GM21529 (cell line): ENCODE data around the gene CDH23.

Source experiments
- ATAC-seq: cut with Tn5 transposase; IDR thresholded peaks from one replicate; pipeline ENCODE4 v1.9.1; 2021; ENCODE audit not compliant: unreplicated experiment

CDH23 gene

GRCh38 chr10:71713135-71714030 lies 316.7 kb downstream of the CDH23 start:
- no peak for ATAC-seq

- no peak for ATAC-seq
Observed at GRCh38 chr10:71714031-71714410, 317.3 kb downstream of the CDH23 start.

- no peak for ATAC-seq
Observed at GRCh38 chr10:71714592-71714991, 317.9 kb downstream of the CDH23 start.

GRCh38 chr10:71715026-71715425 lies 318.3 kb downstream of the CDH23 start:
- ATAC-seq, result no peak

GRCh38 chr10:71715860-71716259 lies 319.1 kb downstream of the CDH23 start:
- no peak for ATAC-seq

- no peak for ATAC-seq
Observed at GRCh38 chr10:71716426-71716825, 319.7 kb downstream of the CDH23 start.

GRCh38 chr10:71717056-71717455 lies 320.3 kb downstream of the CDH23 start:
- no peak for ATAC-seq

- no peak for ATAC-seq
Observed at GRCh38 chr10:71717551-71717951, 320.8 kb downstream of the CDH23 start.

- no peak for ATAC-seq
Observed at GRCh38 chr10:71718165-71718698, 321.5 kb downstream of the CDH23 start.

- ATAC-seq, result no peak
Observed at GRCh38 chr10:71719042-71719441, 322.3 kb downstream of the CDH23 start.

- no peak for ATAC-seq
Observed at GRCh38 chr10:71719464-71720201, 322.9 kb downstream of the CDH23 start, which contains the start of gene C10orf105. TSS of gene C10orf105 (minus strand) at chr10:71719778. CDS start at chr10:71716337, 3,441 bp downstream.

- ATAC-seq, result no peak
Observed at GRCh38 chr10:71720288-71720687, 323.6 kb downstream of the CDH23 start.

GRCh38 chr10:71721313-71721712 lies 324.6 kb downstream of the CDH23 start:
- ATAC-seq, result no peak

- ATAC-seq, result no peak
Observed at GRCh38 chr10:71722849-71723248, 326.1 kb downstream of the CDH23 start.

- no peak for ATAC-seq
Observed at GRCh38 chr10:71723311-71723710, 326.6 kb downstream of the CDH23 start.

- ATAC-seq, result no peak
Observed at GRCh38 chr10:71724539-71724938, 327.8 kb downstream of the CDH23 start.

- ATAC-seq, result no peak
Observed at GRCh38 chr10:71725249-71725648, 328.5 kb downstream of the CDH23 start.

GRCh38 chr10:71725998-71726579 lies 329.4 kb downstream of the CDH23 start:
- ATAC-seq, result no peak

GRCh38 chr10:71726580-71727104 lies 329.9 kb downstream of the CDH23 start:
- no peak for ATAC-seq

- ATAC-seq, result peak; percentile 55
Observed at GRCh38 chr10:71727105-71727737, 330.5 kb downstream of the CDH23 start.
